Epithelial cell of proximal tubule (primary cell): ENCODE data around the gene SIGLEC5. TPM values are rescaled to one million over a fixed set of nuclear protein-coding genes. Genes with fewer than 3 reads are reported as not detected.

ENCODE experiments used
- DNase-seq: peaks from one replicate; pipeline ENCODE4 v3.0.0-alpha.2; 2011; ENCODE audit warnings: low read depth
- H3K4me3 ChIP-seq: 2 replicates; pipeline ENCODE4 v1.5.1; 2011; ENCODE audit warnings: low read depth, mild to moderate bottlenecking, low read length
- total RNA-seq: library from RNA; depleted of rRNA; stranded (reverse); fragments of >200 nt; gene quantifications from 2 replicates; pipeline ENCODE4 v1.2.3, GENCODE V29; 2015
- TF ChIP-seq, protein P1 (sequence below): conservative IDR thresholded peaks from 2 replicates; pipeline ENCODE4 v1.5.1; 2012; ENCODE audit warnings: low read depth, mild to moderate bottlenecking, low read length

The SIGLEC5 gene
- total RNA-seq, 1 donor from 2014 or later = not detected

DNA sequence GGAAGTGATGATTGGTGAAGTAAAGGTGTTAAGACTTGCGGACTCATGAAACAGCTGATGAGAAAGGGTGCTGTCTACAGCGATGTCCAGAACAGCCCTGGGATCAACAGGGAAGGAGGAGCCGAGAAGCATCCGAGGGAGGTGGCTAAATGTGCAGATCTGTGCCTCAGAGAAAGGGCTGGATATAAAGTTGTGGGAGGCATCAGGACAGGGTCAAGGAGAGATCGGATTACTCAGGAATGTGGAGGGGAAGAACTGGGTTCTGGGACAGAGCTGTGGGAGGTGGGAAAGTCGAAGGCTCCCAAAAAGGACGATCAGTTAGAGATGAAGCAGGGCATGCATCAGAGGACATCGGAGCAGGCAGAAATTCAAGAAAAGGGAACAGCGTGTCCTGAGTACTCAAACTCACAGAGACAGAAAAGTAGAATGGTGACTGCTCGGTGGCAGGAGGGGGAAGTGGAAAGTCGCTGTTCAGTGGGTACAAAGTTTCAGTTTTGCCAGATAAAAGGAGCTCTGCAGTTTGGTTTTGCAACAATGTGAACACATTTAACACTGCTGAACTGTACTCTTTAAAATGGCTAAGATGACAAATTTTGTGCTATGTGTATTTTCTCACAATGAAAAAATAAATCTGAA is 14.6 kb upstream of the SIGLEC5 start:
- H3K4me3 ChIP-seq = no peak overlapping the region
- TF ChIP-seq, protein P1, sequence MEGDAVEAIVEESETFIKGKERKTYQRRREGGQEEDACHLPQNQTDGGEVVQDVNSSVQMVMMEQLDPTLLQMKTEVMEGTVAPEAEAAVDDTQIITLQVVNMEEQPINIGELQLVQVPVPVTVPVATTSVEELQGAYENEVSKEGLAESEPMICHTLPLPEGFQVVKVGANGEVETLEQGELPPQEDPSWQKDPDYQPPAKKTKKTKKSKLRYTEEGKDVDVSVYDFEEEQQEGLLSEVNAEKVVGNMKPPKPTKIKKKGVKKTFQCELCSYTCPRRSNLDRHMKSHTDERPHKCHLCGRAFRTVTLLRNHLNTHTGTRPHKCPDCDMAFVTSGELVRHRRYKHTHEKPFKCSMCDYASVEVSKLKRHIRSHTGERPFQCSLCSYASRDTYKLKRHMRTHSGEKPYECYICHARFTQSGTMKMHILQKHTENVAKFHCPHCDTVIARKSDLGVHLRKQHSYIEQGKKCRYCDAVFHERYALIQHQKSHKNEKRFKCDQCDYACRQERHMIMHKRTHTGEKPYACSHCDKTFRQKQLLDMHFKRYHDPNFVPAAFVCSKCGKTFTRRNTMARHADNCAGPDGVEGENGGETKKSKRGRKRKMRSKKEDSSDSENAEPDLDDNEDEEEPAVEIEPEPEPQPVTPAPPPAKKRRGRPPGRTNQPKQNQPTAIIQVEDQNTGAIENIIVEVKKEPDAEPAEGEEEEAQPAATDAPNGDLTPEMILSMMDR = no peak
- DNase-seq = no peak

DNA sequence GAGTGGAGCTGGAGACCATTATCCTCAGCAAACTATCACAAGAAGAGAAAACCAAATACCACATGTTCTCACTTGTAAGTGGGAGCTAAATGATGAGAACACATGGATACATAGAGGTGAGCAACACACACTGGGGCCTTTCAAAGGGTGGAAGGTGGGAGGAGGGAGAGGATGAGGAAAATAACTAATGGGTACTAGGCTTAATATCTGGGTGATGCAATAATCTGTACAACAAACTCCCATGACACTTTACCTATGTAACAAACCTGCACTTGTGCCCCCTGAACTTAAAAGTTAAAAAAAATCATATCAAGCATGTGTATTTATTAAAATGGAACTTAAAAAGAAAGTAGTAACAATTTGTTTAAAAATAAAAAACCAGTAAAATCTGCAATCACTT is 11.4 kb upstream of the SIGLEC5 start:
- DNase-seq = no peak
- TF ChIP-seq, protein P1 = no peak
- no peak overlapping the region for H3K4me3 ChIP-seq

DNA sequence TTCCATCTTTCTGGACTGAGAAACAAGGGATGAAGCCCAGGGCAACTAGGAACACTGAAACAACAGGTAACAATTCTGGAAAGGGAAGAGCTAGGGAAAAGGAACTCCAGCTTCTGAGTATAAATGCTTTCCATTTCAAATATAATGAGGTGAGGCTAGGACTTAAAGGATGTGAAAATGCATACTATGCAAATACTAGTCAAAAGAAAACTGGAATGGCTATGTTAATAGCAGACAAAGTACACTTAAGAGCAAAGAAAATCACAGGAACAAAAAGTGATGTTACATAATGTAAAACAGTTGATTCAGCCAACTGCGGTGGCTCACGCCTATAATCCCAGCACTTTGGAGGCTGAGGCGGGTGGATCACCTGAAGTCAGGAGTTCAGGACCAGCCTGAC is 10.2 kb upstream of the SIGLEC5 start:
- H3K4me3 ChIP-seq = no peak overlapping the region
- TF ChIP-seq, protein P1 = no peak
- no peak for DNase-seq

DNA sequence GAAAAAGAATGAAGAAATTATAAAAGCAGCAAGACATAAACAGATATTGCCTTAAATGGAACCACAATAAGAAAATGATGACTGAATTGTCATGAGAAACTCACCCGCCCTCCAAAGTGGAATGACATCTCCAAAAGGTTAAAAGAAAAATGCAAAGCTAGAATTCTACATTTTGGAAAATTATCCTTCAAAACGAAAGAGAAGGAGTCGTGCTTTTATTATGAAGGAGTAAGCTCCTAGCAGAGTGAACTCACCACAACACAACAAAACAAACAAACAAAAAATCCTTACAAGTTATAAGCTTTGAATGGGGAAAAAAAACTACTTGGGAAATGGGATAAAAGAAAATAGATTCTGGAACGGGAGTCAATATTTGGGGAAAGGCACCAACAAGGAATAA is 9.7 kb upstream of the SIGLEC5 start:
- no peak for DNase-seq
- H3K4me3 ChIP-seq = no peak overlapping the region
- TF ChIP-seq, protein P1 = no peak

DNA sequence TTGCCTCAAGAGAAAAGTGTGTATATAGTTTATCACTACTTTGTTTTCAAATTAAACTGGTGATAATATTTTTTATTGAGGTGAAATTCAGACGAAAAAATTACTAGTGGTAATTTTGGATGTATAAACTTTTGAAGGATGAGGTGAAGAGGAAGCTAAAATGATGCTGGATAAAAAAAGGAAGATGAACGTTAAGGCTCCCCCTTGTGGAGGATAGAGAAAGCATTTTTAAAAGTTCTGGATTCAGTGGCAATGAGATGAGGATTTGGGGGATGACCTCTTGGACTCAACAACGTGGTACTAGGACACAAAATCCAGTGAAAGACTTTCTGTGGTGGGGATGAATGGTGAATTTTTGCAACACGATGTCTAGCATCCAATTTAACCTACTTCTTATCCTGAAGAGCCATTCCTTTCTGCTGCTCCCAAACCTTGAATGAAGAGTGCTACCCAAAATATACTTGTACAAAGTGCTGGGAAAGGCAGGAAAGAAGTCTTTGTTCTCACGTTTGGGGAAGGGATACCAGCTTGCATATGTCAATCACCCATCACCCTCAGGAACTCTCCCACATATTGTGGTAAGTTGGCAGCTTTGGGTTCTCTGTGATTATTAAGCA is 7.3 kb upstream of the SIGLEC5 start:
- DNase-seq = no peak
- no peak overlapping the region for H3K4me3 ChIP-seq
- TF ChIP-seq, protein P1 = peak; percentile 58

DNA sequence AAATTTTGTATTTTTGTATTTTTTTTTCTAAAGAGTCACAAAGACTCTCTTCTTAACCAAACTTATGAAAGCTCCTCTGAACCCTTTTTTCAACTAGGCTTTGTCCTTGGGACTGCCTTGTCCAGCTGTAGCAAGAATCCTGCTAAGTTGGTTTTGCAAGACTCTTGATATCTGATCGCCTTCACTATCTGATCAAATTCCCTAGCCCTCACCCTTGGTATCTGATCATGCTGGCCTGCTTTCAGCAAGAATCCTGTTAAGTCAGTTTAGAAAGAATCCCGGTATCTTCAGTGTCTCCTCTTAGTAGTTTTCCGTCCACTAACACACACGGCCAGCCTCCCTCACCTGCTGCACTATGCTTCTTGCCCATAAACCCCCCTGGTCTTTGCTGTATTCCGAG is 1.9 kb upstream of the SIGLEC5 start:
- TF ChIP-seq, protein P1 = no peak
- H3K4me3 ChIP-seq = no peak overlapping the region
- no peak for DNase-seq
